GM12801 (cell line): ENCODE measurements around the gene RCAN1.

Source experiments
- CTCF ChIP-seq: IDR thresholded peaks from one replicate; pipeline ENCODE4 v1.5.1; 2011; ENCODE audit warnings: control low read depth; ENCODE audit not compliant: insufficient read length; ENCODE audit errors: extremely low read depth

RCAN1 gene

GRCh38 chr21:34569381-34569979 lies 45.4 kb downstream of the RCAN1 start:
- no peak for TF ChIP-seq CTCF

GRCh38 chr21:34567604-34568155 lies 47.2 kb downstream of the RCAN1 start:
- TF ChIP-seq CTCF = no peak

- TF ChIP-seq CTCF = no peak
Observed at GRCh38 chr21:34565238-34565637, 49.7 kb downstream of the RCAN1 start.

- no peak for TF ChIP-seq CTCF
Observed at GRCh38 chr21:34561806-34562205, 53.1 kb downstream of the RCAN1 start.

- TF ChIP-seq CTCF = no peak
Observed at GRCh38 chr21:34560609-34561008, 54.3 kb downstream of the RCAN1 start.

- no peak for TF ChIP-seq CTCF
Observed at GRCh38 chr21:34560021-34560420, 54.9 kb downstream of the RCAN1 start.

GRCh38 chr21:34559089-34559631 lies 55.8 kb downstream of the RCAN1 start:
- TF ChIP-seq CTCF = no peak
